Stomach (tissue), 9 donors: Measurements from ENCODE around the gene MYB. TPM values are rescaled to one million over a fixed set of nuclear protein-coding genes. Genes with fewer than 3 reads are reported as not detected.

Source experiments
- DNase-seq, 2 donors: peaks; one replicate each; pipeline versions ENCODE4 v3.0.0 to v3.0.0-alpha.2; 2013 to 2019
- H3K27ac ChIP-seq, 5 donors: fragments of 200-600 bp in 4 of 5; sonication (generic) in 4 of 5; one replicate each; pipeline ENCODE4 v1.5.1; 2013 to 2019; ENCODE audit warnings: mild to moderate bottlenecking in 1 of 5, moderate library complexity in 1 of 5
- H3K27me3 ChIP-seq, 3 donors: fragments of 200-600 bp; sonication (generic); one replicate each; pipeline ENCODE4 v1.5.1; 2017 to 2019; ENCODE audit warnings: mixed run types in 1 of 3
- H3K36me3 ChIP-seq, 4 donors: fragments of 200-600 bp; sonication (generic); 1 replicate in 3 of 4; 2 replicates in 1 of 4; pipeline ENCODE4 v1.5.1; 2016 to 2019
- H3K4me1 ChIP-seq, 4 donors: fragments of 200-600 bp; sonication (generic); one replicate each; pipeline ENCODE4 v1.5.1; 2016 to 2019
- H3K4me3 ChIP-seq, 4 donors: fragments of 200-600 bp; sonication (generic) in 3 of 4; one replicate each; pipeline ENCODE4 v1.5.1; 2016 to 2019; ENCODE audit warnings: mild to moderate bottlenecking in 1 of 4
- H3K9me3 ChIP-seq, 4 donors: fragments of 200-600 bp; sonication (generic); one replicate each; pipeline ENCODE4 v1.5.1; 2016 to 2019
- CTCF ChIP-seq, 7 experiments: fragments of 450-650 bp in 4 of 7; fragments of 200-600 bp in 3 of 7; sonication (generic) in 3 of 7; IDR thresholded peaks; one replicate each; pipeline ENCODE4 v1.5.1; 2016 to 2019; ENCODE audit warnings: antibody characterized with exemption in 7 of 7, control low read depth in 2 of 7, mild to moderate bottlenecking in 1 of 7
- EP300 ChIP-seq: sonication (generic); formaldehyde crosslinking; IDR thresholded peaks from one replicate; pipeline ENCODE4 v1.6.1; 2017; ENCODE audit warnings: antibody characterized with exemption
- POLR2A ChIP-seq, 4 donors: fragments of 450-650 bp; IDR thresholded peaks; one replicate each; pipeline ENCODE4 v1.6.1; 2016; ENCODE audit warnings: antibody characterized with exemption in 4 of 4, control low read depth in 2 of 4, mild to moderate bottlenecking in 1 of 4, moderate library complexity in 1 of 4
- POLR2AphosphoS5 ChIP-seq, 3 donors: sonication (generic); formaldehyde crosslinking; IDR thresholded peaks; one replicate each; pipeline ENCODE4 v1.6.1; 2016; ENCODE audit warnings: antibody characterized with exemption in 3 of 3
- WGBS, 5 donors: extraction: QIAGEN DNeasy Blood & Tissue Kit in 3 of 5; methylation state at CpG; one replicate each; pipeline versions ENCODE4 v1.1.5 to v1.1.7; 2013 to 2018; 5-methylcytosine and 5-hydroxymethylcytosine counted together
- intact Hi-C: fragments of 100-400 bp; cut with DNase I; formaldehyde crosslinking; loops from one replicate; pipeline ENCODE4 v1.15.1; 2023; ENCODE audit warnings: low total_unique reads
- polyA plus RNA-seq, 3 donors: library from polyadenylated mRNA; stranded (reverse); fragments of 200-250 nt; gene quantifications; one replicate each; pipeline ENCODE4 v1.2.3, GENCODE V29; 2013
- total RNA-seq, 5 donors: library from RNA; depleted of rRNA; stranded (reverse); fragments of >200 nt; gene quantifications; one replicate each; pipeline versions ENCODE4 v1.1.0 to v1.2.3, GENCODE V29; 2014 to 2016
- donor health status: healthy with polysubstance abuse.
- donor health status: Bipolar disorder and iron deficiency.
- donor health status: healthy.

Gene MYB
- total and polyA plus RNA-seq, 8 donors: 0.56 to 118 (median 2.9) TPM; not detected in 2

DNA sequence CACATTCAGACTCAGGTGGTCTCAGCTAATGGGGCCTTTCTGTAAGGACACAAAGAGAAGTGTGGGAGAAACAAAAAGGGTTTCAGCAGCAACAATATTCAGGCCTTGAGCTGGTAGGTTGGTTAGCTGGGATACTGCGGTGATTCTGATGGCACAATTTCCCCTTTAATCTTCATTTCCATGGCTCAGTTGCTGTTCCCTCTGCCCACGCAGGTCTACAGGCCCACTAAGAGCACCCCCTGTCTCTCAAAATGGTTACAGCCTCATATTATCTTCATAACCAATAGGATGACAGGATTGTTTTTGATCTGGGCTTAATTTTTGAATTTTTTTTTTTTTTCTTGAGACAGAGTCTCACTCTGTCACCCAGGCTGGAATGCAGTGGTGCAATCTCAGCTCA lies 48.9 kb downstream of the MYB start:
- Histone ChIP-seq H3K4me3 (no peak overlapping the region), H3K36me3 (no peaks in the 10 kb centered on the region), H3K9me3 (no peaks in the 10 kb centered on the region), H3K4me1 (no peaks in the 10 kb centered on the region), H3K27me3 (no peaks in the 10 kb centered on the region), H3K27ac (no peak overlapping the region)
- no peak for TF ChIP-seq EP300
- TF ChIP-seq POLR2A (IDR thresholded peaks at IDR 0.05): no peak
- TF ChIP-seq CTCF (IDR thresholded peaks at IDR 0.05): no peak
- no peak for TF ChIP-seq POLR2AphosphoS5 (IDR thresholded peaks at IDR 0.05)
- 77 to 98% (median 94%) methylated on average over 2 of the region's 2 CpGs for WGBS, 5 donors
- DNase-seq: no peak
- intact Hi-C loops: no loop called here

GRCh38 chr6:135230711-135231468 lies 49.8 kb downstream of the MYB start:
- WGBS, 5 donors: 59 to 66% (median 63%) methylated on average over 3 of the region's 3 CpGs
- TF ChIP-seq POLR2AphosphoS5 (IDR thresholded peaks at IDR 0.05) (no peak), EP300 (no peak), POLR2A (IDR thresholded peaks at IDR 0.05) (no peak), CTCF (IDR thresholded peaks at IDR 0.05) (no peak)
- Histone ChIP-seq H3K27me3 (no peaks in the 10 kb centered on the region), H3K4me3 (no peak overlapping the region), H3K4me1 (no peaks in the 10 kb centered on the region), H3K36me3 (no peaks in the 10 kb centered on the region), H3K9me3 (no peaks in the 10 kb centered on the region), H3K27ac (no peak overlapping the region)
- intact Hi-C loops: no loop called here
- no peak for DNase-seq

DNA sequence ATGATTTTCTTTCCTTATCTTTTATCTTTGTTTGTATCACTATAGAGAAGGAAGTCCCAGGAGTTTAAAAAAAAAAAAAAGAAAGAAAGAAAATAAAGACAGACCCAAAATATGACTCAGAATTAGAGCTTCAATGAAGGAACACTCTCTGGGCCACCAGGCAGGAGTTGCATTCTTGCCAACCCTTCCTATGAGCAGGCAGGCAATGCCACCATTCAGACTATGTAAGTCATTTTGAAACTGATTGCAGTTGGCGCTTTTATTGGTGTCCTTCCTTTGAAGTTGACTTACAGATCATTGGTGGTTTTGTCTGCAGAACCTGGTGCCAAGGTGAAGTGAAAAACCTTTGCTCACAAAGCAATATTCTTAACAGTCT lies 50.3 kb downstream of the MYB start:
- Histone ChIP-seq H3K36me3 (no peaks in the 10 kb centered on the region), H3K4me3 (no peak overlapping the region), H3K27me3 (no peaks in the 10 kb centered on the region), H3K27ac (no peak overlapping the region), H3K4me1 (no peaks in the 10 kb centered on the region), H3K9me3 (no peaks in the 10 kb centered on the region)
- 71 to 85% (median 82%) methylated on average over 1 of the region's 1 CpG for WGBS, 5 donors
- no peak for DNase-seq
- TF ChIP-seq POLR2AphosphoS5 (IDR thresholded peaks at IDR 0.05) (no peak), CTCF (IDR thresholded peaks at IDR 0.05) (no peak), POLR2A (IDR thresholded peaks at IDR 0.05) (no peak), EP300 (no peak)
- intact Hi-C loops: no loop called here

GRCh38 chr6:135233686-135234491 lies 52.8 kb downstream of the MYB start:
- Histone ChIP-seq H3K36me3 (no peaks in the 10 kb centered on the region), H3K4me3 (no peak overlapping the region), H3K4me1 (no peaks in the 10 kb centered on the region), H3K9me3 (no peaks in the 10 kb centered on the region), H3K27ac (no peak overlapping the region), H3K27me3 (no peaks in the 10 kb centered on the region)
- TF ChIP-seq CTCF (IDR thresholded peaks at IDR 0.05) (no peak), POLR2A (IDR thresholded peaks at IDR 0.05) (no peak), POLR2AphosphoS5 (IDR thresholded peaks at IDR 0.05) (no peak), EP300 (no peak)
- 53 to 68% (median 56%) methylated on average over 5 of the region's 5 CpGs for WGBS, 5 donors
- intact Hi-C loops: no loop called here
- peak in 1 of 2 donors; percentile 63 for DNase-seq
